Heart left ventricle (tissue), 13 donors: ENCODE data around the gene CACNA1C.

Experiments used
- CTCF ChIP-seq, 12 donors: fragments of 200-600 bp; sonication (generic) in 4 of 12; IDR thresholded peaks; one replicate each; pipeline versions ENCODE4 v1.5.0 to v1.8.0; 2018 to 2022; ENCODE audit warnings: antibody characterized with exemption in 12 of 12, mild to moderate bottlenecking in 5 of 12
- POLR2A ChIP-seq, 2 donors: fragments of 450-650 bp; IDR thresholded peaks; one replicate each; pipeline ENCODE4 v1.6.1; 2017; ENCODE audit warnings: antibody characterized with exemption in 2 of 2, mild to moderate bottlenecking in 2 of 2, moderate library complexity in 2 of 2
- donor health status: ischemic (EF 13 %, LVEDD 7.1; RV severe dilation, severe dysfunction).
- donor health status: DM: no; HTN: yes; CAD: no.
- donor health status: DM: no; HTN: no; CAD: no.
- donor health status: ischemic (EF 25% LVEDD 6.9; RV normal size, moderate dysfunction).
- donor health status: ischemic (EF 25% LVEDD 5.7; RV mildly dilated, moderate dysfunction).
- donor health status: ischemic (EF 35%, LVEDD 5.7; RV mildly dilated, moderate dysfunction).
- donor health status: nonischemic (EF 11% LVEDD 7.7; RV severe dilation, severe dysfunction).
- donor health status: DM: yes; HTN: yes; CAD: no.
- donor health status: PGD.
- donor health status: ischemic (EF 29% LVEDD 5.4; RV normal size, mild dysfunction).
- donor health status: nonischemic (EF 23%, LVEDD 6.1; RV moderate dilation, normal function).

GRCh38 chr12:2076728-2077127 is 23.9 kb downstream of the CACNA1C start:
- TF ChIP-seq POLR2A (IDR thresholded peaks at IDR 0.05) = no peak
- no peak for TF ChIP-seq CTCF (IDR thresholded peaks at IDR 0.05)
